HG03175 (cell line): Measurements from ENCODE around the gene WDR64.
"Not testable (repeated sequence)": the region's sequence is repeated elsewhere in the genome, so short reads cannot be mapped to it uniquely, and the experiment has no call there.

Experiments
- ATAC-seq: cut with Tn5 transposase; IDR thresholded peaks from one replicate; pipeline ENCODE4 v1.9.1; 2021; ENCODE audit warnings: mild to moderate bottlenecking, moderate library complexity; ENCODE audit not compliant: unreplicated experiment

WDR64 gene

DNA sequence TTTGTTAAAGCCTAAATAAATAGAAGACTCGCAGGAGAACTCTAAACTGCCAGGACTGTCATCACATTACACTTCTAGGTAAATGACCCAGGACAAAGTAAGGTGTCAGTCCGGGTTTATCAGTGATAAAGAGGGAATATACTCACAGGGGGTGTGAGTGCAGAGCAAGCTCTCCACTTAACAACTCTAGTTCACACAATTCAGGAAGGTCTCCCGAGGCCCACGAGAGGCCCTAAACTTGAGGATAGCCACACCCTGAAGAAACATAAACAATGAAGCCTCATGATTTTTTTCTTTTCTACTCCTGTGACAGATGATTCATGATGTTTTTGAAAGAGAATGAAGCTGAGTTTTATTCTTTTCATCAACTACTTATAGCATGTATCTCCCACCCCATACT is 130.3 kb downstream of the WDR64 start:
- ATAC-seq, result no peak

DNA sequence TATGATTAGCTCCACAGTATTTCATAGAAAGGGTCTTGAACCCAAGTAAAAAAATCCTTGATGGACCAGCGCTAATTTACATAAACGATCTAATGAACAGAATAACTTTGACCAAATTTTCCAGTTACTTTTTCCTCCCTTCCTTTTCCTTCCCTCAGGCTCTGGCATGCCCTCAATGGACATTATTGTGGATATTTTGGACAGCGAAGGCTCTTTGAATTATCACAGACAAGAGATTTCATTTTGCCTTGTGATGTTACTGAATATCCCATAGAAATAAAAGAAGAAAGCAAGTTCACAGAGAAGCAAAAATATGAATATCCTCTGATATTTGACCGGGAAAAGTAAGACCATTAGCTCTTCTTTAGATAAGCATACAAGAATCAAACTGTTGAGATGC is 135.6 kb downstream of the WDR64 start:
- ATAC-seq, result no peak

DNA sequence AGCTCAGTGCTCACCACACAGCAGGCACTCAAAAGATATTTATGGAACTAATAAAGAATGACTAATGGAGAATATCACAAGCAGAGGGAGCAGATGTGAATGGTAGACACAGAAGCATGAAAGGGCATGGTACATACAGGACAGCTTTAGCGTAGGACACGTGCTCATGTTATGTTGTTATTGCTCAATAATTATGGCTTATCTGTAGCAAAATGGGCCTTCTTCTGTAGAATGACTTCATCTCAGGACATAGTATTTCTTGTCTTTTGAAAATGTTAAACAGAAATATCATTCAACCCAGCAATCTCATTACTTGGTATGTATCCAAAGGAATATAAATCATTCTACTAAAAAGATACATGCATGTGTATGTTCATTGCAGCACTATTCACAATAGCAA is 137.0 kb downstream of the WDR64 start:
- no peak for ATAC-seq

DNA sequence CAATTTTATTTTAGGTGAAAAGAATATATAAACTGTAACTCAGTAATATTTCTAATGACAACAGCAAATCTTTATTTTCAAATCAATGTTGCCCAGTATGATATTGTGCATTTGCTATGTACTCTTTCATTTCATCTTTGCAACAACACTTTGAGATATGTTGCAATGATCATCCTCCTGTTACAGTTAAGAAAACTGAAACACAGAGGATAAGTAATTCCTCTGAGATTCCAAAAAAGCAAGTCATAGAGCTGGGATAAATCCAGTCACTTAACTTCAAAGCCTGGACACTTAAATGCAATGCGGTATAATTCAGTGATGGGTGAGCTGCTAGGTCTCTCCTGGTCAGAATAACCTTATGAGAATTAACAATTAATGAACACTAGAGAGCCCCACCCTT is 147.3 kb downstream of the WDR64 start:
- ATAC-seq, result no peak

DNA sequence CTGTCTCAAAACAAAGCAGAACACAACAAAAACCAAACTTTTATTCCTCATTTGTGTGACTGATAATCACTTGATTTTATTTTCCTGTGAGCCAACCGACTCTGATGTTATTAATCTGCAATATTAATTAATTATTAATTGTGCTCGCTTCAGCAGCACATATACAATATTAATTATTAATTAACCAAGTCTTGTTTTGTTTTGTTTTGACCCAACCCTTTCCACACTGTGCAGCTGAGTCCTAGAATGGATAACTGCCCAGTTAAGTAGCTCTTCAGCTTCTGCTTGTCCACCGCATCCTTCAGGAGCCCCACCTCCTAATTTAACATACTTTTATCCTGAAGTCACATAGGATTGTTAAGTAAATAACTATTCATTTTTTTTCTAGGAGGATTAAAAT is 148.6 kb downstream of the WDR64 start:
- peak; percentile 83 for ATAC-seq

DNA sequence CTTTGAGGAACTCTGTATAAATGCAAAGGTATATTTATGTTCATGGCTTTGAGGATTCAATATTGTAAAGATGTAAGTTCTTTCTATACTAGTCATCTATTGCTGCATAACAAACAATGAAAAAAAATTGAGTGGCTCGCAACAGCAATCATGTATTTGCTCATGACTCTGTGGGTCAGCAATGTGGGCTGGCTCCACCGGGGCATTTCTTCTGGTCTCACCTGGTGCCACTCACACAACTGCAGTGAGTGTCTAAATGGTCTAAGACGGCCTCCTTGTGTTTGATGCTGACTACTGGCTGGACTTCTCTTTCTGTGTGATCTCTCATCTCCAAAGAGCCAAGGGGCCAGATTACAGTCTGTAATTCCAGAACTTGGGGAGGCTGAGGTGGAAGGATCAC is 150.8 kb downstream of the WDR64 start:
- ATAC-seq, result no peak

DNA sequence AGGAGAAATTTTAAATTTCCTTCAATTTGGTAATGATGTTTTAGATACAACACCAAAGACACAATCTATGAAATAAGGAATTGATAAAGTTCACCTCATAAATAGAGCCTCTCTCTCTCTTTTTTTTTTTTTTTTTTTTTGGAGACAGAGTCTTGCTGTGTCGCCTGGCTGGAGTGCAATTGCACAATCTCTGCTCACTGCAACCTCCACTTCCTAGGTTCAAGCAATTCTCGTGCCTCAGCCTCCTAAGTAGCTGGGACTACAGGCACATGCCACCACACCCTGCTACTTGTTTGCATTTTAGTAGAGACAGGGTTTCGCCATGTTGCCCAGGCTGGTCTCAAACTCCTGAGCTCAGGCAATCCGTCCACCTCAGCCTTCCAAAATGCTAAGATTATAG is 152.6 kb downstream of the WDR64 start:
- ATAC-seq, result not testable (repeated sequence)

DNA sequence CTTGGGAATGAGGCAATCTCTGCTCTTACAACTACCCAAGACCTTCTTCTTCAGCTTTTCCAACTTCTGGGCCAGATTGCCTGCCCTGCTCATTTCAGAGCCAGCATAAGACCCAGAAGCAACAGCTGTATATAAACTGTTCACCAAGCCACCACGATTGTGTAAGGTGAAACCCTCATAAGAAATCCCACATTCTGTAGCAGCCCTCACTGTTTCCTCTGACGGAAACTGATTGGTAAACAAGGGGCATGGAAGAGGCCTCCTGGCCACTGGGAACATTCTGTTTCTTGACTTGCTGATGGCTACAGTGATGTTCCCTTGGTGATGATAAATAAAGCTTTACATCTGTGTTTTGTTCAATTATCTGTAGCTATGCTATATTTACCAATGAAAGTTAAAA is 156.2 kb downstream of the WDR64 start:
- ATAC-seq, result no peak

DNA sequence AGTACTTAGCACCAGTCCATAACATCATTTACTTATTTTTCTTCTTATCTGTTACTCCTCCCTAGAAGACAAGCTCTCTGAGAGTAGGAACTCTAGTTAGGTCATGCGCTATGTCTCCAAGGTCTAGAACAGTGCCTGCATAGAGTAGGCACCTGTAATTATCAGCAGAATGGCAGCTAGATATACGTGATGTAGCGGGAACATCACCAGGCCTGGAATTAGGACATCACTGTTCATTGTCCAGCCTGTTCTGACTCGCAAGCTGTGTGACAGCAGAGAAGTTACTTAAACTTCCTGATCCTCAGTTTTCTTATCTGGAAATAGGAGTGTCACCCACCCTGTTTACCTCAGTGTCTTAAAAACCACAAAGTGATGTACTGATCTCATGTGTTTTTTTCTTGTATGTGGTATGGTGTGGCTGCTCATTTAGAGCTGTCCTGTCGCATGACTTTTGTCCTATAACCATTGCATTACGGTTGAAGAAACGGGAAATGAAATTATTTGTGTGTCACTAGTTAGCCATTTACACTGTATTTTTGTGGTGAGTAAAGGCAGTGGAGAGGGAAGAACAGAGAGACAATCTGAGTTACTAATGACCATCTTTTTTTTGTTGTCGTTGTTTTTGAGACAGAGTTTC is 158.8 kb downstream of the WDR64 start:
- ATAC-seq, result peak; percentile 86

DNA sequence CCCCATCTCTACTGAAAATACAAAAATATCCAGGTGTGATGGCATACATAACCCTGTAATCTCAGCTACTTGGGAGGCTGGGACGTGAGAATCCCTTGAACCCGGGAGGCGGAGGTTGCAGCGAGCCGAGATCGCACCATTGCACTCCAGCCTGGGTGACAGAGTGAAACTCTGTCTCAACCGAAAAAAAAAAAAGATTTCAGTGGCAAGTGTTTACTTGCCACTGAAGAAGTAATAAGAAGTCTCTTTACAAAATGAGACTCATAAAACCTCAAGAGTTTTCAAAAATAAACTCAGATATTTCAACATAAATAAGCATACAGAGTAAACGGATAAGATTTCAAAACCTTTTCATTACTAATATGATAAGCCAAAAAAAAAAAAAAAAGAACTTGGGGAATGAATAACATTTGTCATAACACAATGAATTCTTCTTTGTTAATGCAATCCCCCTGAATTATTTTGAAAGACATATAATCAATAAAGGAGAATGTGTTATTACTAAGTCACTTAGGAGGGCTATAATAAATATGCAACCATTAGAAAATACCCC is 161.8 kb downstream of the WDR64 start:
- ATAC-seq, result no peak

DNA sequence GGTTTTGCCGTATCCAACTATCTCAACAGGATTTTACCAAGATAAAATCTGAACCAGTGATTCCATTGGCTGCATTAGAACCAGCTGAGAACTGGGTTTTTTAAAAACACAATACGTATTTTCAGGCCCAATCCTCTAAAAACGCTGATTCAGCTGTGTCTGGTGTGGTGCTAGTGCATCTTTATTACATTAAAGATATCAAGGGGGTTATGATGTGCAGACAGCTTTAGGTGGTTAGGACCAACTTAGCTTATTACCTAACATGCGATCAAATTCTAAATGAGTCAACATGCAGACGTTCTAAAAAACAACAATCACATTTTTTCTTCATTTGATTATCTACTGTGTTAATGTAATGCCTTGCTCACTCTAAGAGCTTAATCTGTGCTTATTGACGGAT is 163.9 kb downstream of the WDR64 start:
- ATAC-seq, result no peak

DNA sequence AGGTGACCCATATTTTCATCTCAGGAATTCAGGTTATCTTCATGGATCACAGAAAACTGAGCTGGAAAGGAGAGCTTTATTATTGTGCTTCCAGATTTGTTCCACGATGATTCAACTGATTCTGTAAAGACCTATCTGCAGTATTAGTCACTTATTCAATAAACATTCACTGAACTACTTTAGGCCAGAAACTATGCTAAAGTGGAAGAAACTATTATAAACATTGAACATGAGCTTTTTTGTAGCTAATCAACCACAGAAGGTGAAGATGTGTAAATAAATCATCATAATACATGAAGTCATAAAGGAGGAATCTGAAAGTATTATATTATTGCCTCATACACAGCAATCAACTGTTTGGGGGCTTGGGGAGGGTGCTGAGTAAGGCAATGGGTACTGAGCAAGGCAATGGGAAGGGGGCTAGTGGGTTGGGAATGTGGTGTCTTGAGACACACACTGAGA is 165.3 kb downstream of the WDR64 start:
- ATAC-seq, result no peak

DNA sequence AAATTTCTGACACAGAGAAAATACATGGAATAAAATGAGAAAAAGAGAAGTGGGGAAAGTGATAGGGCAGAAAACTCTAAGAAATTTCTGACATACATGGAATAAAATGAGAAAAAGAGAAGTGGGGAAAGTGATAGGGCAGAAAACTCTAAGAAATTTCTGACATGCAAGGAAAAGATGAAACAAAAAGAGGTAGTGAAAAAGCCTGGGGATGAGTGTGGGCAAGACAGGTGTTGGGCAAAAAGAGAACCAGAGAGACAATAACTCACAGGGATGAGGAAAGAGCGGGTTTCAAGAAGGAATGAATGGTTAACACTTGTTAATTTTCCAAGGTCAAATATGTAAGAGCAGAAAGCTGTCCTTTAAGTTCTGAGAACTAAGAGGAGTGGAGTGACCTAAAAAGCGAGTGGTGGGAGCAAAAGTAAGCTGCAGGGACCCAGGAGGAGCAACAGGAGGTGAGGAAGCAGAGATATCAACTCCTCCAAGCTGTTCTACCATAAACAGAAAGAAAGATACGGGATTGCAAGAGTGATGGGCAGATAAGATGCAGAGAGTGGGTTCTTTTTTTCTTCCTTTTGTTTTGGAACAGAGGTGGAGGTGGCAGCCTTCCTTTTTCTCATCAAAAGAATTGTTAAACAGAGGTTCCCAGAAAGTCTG is 166.0 kb downstream of the WDR64 start:
- ATAC-seq, result no peak

DNA sequence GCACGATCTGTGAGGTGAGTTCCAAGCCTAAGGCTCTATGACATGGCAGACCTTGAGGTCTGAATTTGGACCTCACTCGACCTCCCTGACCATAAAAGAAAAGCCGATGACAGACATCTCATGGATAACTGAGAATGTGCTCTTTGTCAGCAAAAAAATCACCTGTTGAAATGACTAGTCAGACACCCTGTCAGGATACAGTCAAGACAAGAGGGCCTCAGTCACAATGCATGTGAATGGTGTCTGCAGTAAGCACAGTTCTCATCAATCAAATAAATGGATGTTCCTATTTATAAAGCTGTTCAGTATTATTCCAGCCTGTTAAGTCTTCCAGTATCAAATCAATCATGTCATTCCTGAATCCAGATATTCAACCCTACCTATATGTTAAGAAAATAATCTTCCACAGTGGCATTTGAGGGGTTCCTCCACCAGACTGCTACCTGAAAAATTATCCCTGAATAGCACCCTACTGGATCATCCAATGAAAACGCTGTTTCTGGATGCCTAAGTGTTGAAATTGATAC is 167.3 kb downstream of the WDR64 start:
- no peak for ATAC-seq

DNA sequence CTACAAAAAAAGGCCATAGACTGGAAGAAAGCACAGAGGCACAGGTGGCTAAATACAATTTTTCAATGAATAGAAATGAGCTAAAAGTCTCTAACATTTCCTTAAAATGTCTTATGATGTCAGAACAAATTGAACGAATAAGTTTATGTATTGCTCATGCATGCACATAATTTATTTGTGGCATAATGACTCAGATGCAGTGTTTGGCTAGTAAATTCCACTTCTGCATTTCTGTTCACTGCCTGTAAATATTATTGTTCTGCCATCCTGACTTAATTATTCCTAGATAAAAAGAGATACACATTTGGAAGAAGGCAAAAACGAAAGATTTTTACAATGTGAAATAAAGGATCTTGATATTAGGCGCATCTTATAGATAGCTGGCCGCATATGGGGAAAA is 169.3 kb downstream of the WDR64 start:
- ATAC-seq, result no peak

DNA sequence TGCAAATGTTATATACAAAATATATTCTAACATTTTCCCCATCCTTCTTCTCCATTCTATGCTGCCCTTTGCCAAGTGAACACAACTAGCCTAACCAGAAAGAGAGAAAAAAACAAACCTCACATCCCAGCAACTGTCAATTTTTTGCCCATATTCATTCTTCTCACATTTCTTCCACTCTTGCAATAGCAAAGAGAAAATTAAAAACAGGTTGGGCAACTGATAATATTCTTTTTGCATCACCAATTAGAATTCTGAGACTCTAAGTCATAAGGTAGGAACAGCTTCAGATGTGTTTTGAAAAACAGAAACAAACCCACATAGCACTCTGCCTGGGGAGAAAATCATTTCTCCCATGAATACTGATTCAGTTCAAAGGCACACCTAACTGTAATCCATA is 170.8 kb downstream of the WDR64 start:
- ATAC-seq, result no peak

DNA sequence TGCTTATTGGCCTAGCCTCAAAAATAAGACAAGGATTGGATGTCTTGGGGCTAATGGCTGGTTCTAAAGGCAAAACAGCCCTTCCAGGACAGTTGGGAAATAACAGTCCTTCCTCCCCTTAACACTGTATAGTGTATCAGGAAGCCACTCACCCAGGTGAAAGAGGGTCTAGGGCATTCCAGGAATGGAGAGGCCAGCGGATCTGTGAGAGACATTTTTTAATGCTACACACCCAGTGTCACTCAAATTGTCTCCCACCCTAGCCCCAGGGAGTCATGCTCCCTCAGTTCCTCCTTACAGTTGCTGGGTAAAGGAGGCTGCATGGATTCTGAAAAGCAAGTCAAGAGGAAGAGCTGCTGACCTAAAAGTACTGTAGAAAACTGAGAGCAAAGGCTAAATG is 171.8 kb downstream of the WDR64 start:
- ATAC-seq, result no peak

DNA sequence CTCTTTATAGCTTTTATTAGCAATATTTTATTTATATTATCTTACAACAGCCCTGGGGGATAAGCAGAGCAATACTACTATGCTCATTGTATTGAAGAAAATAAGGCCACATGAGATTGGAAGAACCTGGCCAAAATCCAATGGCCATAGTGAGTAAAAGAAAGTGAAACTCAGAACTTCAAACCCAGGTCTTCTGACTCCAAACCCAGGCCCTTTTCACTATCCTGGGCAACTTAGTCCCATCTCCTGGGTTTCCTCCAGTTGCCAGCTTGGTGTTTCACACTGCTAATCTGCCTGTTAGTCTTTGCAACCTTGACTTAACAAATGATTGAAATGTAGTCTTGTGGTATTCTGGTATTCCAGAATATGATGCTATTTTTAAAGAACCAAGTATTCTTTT is 173.5 kb downstream of the WDR64 start:
- ATAC-seq, result no peak

DNA sequence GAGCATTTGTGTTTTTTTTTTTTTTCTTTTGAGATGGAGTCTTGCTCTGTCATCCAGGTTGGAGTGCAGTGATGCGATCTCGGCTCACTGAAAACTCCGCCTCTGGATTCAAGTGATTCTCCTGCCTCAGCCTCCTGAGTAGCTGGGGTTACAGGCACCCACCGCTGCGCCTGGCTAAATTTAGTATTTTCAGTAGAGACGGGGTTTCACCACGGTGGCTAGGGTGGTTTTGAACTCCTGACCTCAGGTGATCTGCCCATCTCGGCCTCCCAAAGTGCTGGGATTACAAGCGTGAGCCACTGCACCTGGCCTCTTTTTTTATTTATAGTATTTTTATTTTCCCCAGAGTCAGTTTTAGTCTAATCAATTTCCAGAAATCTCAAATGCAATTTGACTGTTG is 174.5 kb downstream of the WDR64 start:
- not testable (repeated sequence) for ATAC-seq

DNA sequence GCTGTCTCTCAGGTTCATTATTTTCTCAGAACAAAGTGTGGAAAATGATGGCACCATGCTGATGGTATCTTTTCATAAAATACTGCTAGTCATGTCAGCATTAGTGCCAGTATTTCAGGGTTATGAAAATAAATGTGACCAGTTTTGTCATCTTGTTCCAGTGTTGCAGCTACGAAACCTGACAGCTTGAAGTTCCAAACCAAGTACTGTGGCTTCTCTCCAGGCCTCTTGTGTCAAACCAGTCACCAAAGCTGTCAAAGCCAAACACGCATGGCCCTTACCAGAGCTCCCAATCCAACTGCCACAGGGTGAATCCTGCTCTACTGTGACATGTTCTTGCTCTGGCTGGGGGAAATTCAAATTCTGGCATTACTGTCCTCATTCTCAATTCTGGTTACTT is 175.2 kb downstream of the WDR64 start:
- no peak for ATAC-seq

DNA sequence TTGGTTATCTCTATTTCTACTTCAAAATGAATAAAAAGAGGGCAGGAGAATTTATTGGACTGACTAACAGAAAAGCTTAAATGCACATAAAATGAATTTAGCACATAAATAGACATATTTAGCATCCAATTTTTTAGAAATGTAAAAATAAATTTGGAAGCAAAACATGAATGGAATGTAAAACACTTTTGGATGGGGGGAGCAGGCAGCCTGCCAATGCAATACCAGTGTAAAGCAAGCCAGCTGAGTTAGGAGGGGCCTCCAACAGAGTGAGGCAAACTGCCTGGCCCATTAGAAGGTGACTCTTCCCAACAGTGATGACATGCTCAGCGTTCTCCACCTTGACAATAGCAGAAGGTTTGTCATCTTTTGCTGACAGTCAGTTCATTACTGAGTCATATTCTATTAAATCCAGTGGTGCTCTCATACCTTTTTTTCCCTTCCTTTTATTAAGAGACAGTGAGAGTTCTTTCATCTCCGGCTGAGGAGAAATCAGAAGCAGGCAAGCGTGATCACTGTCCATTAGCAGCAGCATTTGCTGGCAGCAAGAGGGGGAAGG is 176.5 kb downstream of the WDR64 start:
- no peak for ATAC-seq

DNA sequence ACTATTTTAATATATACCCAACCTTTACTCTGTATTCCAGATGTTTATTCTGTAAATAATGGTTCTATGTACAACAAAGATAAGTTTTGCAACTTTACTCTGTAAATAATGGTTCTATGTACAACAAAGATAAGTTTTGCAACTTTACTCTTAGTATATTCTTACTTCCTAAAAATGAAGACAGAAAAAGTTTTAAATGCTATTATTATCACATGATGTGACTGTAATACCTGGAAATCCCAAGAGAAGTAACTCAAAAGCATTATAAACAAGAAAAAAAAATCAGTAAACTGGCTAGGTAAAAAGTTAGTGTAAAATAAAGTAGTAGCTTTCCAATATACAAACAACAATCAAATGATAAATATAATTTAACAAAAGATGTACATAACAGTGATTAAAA is 177.4 kb downstream of the WDR64 start:
- no peak for ATAC-seq
